HepG2 (cell line): ENCODE data around the gene ATG16L1. TPM values are rescaled to one million over a fixed set of nuclear protein-coding genes. Genes with fewer than 3 reads are reported as not detected.

Experiments used
- ATAC-seq: fragments of 200-7000 bp; cut with Tn5 transposase; 3 replicates; pipeline ENCODE4 v1.9.1; 2020; ENCODE audit warnings: mild to moderate bottlenecking, moderate library complexity
- BruUV-seq: library from RNA; stranded (reverse); fragments of 400-500 nt; replicated peaks from 2 replicates; lab custom pipeline; 2021; lab: Mats Ljungman, UMichigan
- CTCF ChIA-PET: fragments of 300-600 bp; formaldehyde crosslinking; extraction: SDS; loops from one replicate; lab custom pipeline; 2021; ENCODE audit warnings: low total read pairs, inconsistent platforms, low intra/inter-chr PET ratio; lab: Yijun Ruan, JAX
- POLR2A ChIA-PET: fragments of 350-600 bp; sonication (Branson Sonifier 250); formaldehyde crosslinking; loops from one replicate; lab custom pipeline; 2020; ENCODE audit warnings: antibody characterized with exemption, inconsistent platforms; lab: Yijun Ruan, JAX
- DNase-seq: peaks from one replicate; pipeline ENCODE4 v3.0.0-alpha.2; 2015; ENCODE audit warnings: low spot score
- FAIRE-seq: peaks from 3 replicates; lab custom pipeline; 2011; peaks lifted over from hg19 to GRCh38; lab: Jason Lieb, UNC
- H2AFZ ChIP-seq: one replicate; pipeline ENCODE4 v1.6.1; 2011; ENCODE audit warnings: low read length, inconsistent platforms
- H3K27ac ChIP-seq: fragments of 300-600 bp; 3 replicates; pipeline ENCODE4 v1.8.0; 2011; ENCODE audit warnings: mixed run types, mild to moderate bottlenecking, mixed read lengths, low read length, inconsistent platforms; ENCODE audit not compliant: insufficient read depth; ENCODE audit errors: extremely low read length
- H3K27me3 ChIP-seq, 2 experiments: fragments of 200-600 bp in 1 of 2; 2 replicates in 1 of 2; 3 replicates in 1 of 2; pipeline versions ENCODE4 v1.6.0 to v1.8.0; 2011; ENCODE audit warnings: low read length in 2 of 2, mild to moderate bottlenecking in 2 of 2, moderate library complexity in 2 of 2, inconsistent platforms in 1 of 2; ENCODE audit not compliant: insufficient read depth in 2 of 2, control insufficient read depth in 1 of 2
- H3K36me3 ChIP-seq, 2 experiments: fragments of 200-600 bp in 1 of 2; replicated peaks in 1 of 2; 2 replicates in 1 of 2; 3 replicates in 1 of 2; pipeline versions ENCODE4 v1.5.1 to v1.8.0; 2011; ENCODE audit warnings: low read length in 2 of 2, inconsistent platforms in 1 of 2; ENCODE audit not compliant: insufficient read depth in 2 of 2, control insufficient read depth in 1 of 2
- H3K4me1 ChIP-seq: 2 replicates; pipeline ENCODE4 v1.5.1; 2012; ENCODE audit warnings: low read length, inconsistent platforms; ENCODE audit not compliant: insufficient read depth
- H3K4me2 ChIP-seq: 2 replicates; pipeline ENCODE4 v1.6.0; 2011; ENCODE audit warnings: low read depth, low read length, inconsistent platforms
- H3K4me3 ChIP-seq, 3 experiments: fragments of 200-600 bp in 1 of 3; sonication (generic), shearing (Covaris generic) in 1 of 3; replicated peaks in 1 of 3; 2 replicates each; pipeline ENCODE4 v1.5.1; 2011 to 2016; ENCODE audit warnings: low read length in 3 of 3, inconsistent platforms in 2 of 3, low read depth in 2 of 3, mild to moderate bottlenecking in 2 of 3, control low read depth in 1 of 3, mixed read lengths in 1 of 3; ENCODE audit not compliant: insufficient read depth in 1 of 3
- H3K79me2 ChIP-seq: one replicate; pipeline ENCODE4 v1.6.1; 2011; ENCODE audit warnings: low read length, inconsistent platforms; ENCODE audit not compliant: insufficient read depth
- H3K9ac ChIP-seq: 2 replicates; pipeline ENCODE4 v1.6.0; 2011; ENCODE audit warnings: mild to moderate bottlenecking, low read depth, low read length, inconsistent platforms; ENCODE audit not compliant: insufficient read depth
- H3K9me3 ChIP-seq: 2 replicates; pipeline ENCODE4 v1.5.1; 2012; ENCODE audit warnings: mild to moderate bottlenecking, low read length
- H4K20me1 ChIP-seq: 2 replicates; pipeline ENCODE4 v1.6.0; 2011; ENCODE audit warnings: inconsistent platforms, mild to moderate bottlenecking, low read length, moderate library complexity; ENCODE audit not compliant: insufficient read depth
- CBFB ChIP-seq: sonication (generic); formaldehyde crosslinking; IDR thresholded peaks from 2 replicates; pipeline ENCODE4 v1.4.0; 2020; ENCODE audit warnings: missing genetic modification reagents
- DDIT3 ChIP-seq: sonication (generic); formaldehyde crosslinking; IDR thresholded peaks from 2 replicates; pipeline ENCODE4 v1.4.0; 2020; ENCODE audit warnings: mild to moderate bottlenecking, missing genetic modification reagents
- FOXK1 ChIP-seq: sonication (generic); formaldehyde crosslinking; IDR thresholded peaks from 2 replicates; pipeline ENCODE4 v1.4.0; 2020; ENCODE audit warnings: low read depth, missing genetic modification reagents, borderline replicate concordance
- FOXO4 ChIP-seq: sonication (generic); formaldehyde crosslinking; conservative IDR thresholded peaks from 2 replicates; pipeline ENCODE4 v1.8.1; 2023; ENCODE audit warnings: missing genetic modification reagents
- KLF9 ChIP-seq: IDR thresholded peaks from 2 replicates; pipeline ENCODE4 v1.6.1; 2016; ENCODE audit warnings: low read depth
- PREB ChIP-seq: sonication (generic); formaldehyde crosslinking; IDR thresholded peaks from 2 replicates; pipeline ENCODE4 v1.4.0; 2020; ENCODE audit warnings: missing genetic modification reagents
- ZBTB10 ChIP-seq: sonication (generic); formaldehyde crosslinking; IDR thresholded peaks from 2 replicates; pipeline ENCODE4 v1.4.0; 2020; ENCODE audit warnings: missing genetic modification reagents, borderline replicate concordance
- ZFAT ChIP-seq: sonication (generic); formaldehyde crosslinking; conservative IDR thresholded peaks from 2 replicates; pipeline ENCODE4 v1.8.1; 2023; ENCODE audit warnings: missing genetic modification reagents, inconsistent platforms
- WGBS: methylation state at CpG from one replicate; pipeline ENCODE4 v1.1.6; 2017; ENCODE audit warnings: low lambda C conversion rate; 5-methylcytosine and 5-hydroxymethylcytosine counted together
- in situ Hi-C: cut with HindIII; loops from 2 replicates; pipeline ENCODE4 v1.10.0; 2017; ENCODE audit warnings: low pct_unique_long_range_greater_than_20kb; ENCODE audit not compliant: extremely low pct_ligation_motif_present
- intact Hi-C: fragments of 100-400 bp; cut with micrococcal nuclease; formaldehyde crosslinking; loops from one replicate; pipeline ENCODE4 v1.10.0; 2022; ENCODE audit not compliant: unreplicated experiment
- polyA plus RNA-seq, 8 experiments: library from polyadenylated mRNA; depleted of rRNA in 3 of 8; stranded (reverse) in 7 of 8; unstranded in 1 of 8; fragments of >200 nt; fragmentation: Illumina TruSeq in 4 of 8; extraction: Trizol in 4 of 8; gene quantifications; 2 replicates each; pipeline versions ENCODE4 v1.2.1 to v1.2.3, GENCODE V29; 2011 to 2016; ENCODE audit warnings: low read depth in 4 of 8, missing spikeins in 1 of 8, mixed read lengths in 1 of 8; ENCODE audit not compliant: insufficient read depth in 1 of 8
- total RNA-seq, 5 experiments: library from RNA; depleted of rRNA; stranded (reverse); fragments of >200 nt; fragmentation: Illumina TruSeq; extraction: Trizol; gene quantifications; 2 replicates each; pipeline ENCODE4 v1.2.3, GENCODE V29; 2016; ENCODE audit warnings: low read depth in 1 of 5

The ATG16L1 gene
- total and polyA plus RNA-seq, 2 of the 13 experiments (the other 11 are each of a cell fraction or from before 2014, with no cell fraction given): 26.0 to 51.7 TPM

GRCh38 chr2:233261819-233262555, 10.5 kb downstream of the ATG16L1 start:
- H3K9me3 ChIP-seq: no peaks in the 10 kb centered on the region
- FAIRE-seq: no peak
- H2AFZ ChIP-seq: no peak overlapping the region
- BruUV-seq: no TSS peak
- intact Hi-C loops (no loop called here), in situ Hi-C loops (no loop called here)
- ATAC-seq: no peak
- POLR2A ChIA-PET: no interaction called here
- no peak for DNase-seq
- H3K27ac ChIP-seq: no peak overlapping the region
- TF ChIP-seq KLF9: no peak
- TF ChIP-seq FOXK1 (CRISPR knock-in tag): no peak
- no peak for TF ChIP-seq DDIT3 (CRISPR knock-in tag)
- TF ChIP-seq ZFAT (CRISPR knock-in tag): no peak
- no peak for TF ChIP-seq CBFB (CRISPR knock-in tag)
- no peak for TF ChIP-seq FOXO4
- no peak for TF ChIP-seq PREB (CRISPR knock-in tag)
- TF ChIP-seq ZBTB10: no peak
- H4K20me1 ChIP-seq: no peaks in the 10 kb centered on the region
- 94% methylated on average over 9 of the region's 9 CpGs for WGBS
- H3K79me2 ChIP-seq: peaks cover 9% of the 10 kb centered on the region
- H3K4me3 ChIP-seq: no peak overlapping the region
- peaks cover 55 to 95% of the 10 kb centered on the region in 2 experiments for H3K36me3 ChIP-seq
- no peak overlapping the region for H3K9ac ChIP-seq
- H3K27me3 ChIP-seq: no peaks in the 10 kb centered on the region
- CTCF ChIA-PET: no interaction called here
- H3K4me1 ChIP-seq: no peaks in the 10 kb centered on the region
- H3K4me2 ChIP-seq: no peak overlapping the region
